Stimulated activated CD4-positive, alpha-beta T cell treated with anti-CD3 and anti-CD28 coated beads, TNF-alpha, amount 100 ng/mL, for 48 hours (primary cell): ENCODE data around the gene PDK2.

Experiments
- DNase-seq, 3 donors: peaks; one replicate each; pipeline ENCODE4 v3.0.0-alpha.2; 2020; ENCODE audit warnings: low read depth in 3 of 3

The PDK2 gene

DNA sequence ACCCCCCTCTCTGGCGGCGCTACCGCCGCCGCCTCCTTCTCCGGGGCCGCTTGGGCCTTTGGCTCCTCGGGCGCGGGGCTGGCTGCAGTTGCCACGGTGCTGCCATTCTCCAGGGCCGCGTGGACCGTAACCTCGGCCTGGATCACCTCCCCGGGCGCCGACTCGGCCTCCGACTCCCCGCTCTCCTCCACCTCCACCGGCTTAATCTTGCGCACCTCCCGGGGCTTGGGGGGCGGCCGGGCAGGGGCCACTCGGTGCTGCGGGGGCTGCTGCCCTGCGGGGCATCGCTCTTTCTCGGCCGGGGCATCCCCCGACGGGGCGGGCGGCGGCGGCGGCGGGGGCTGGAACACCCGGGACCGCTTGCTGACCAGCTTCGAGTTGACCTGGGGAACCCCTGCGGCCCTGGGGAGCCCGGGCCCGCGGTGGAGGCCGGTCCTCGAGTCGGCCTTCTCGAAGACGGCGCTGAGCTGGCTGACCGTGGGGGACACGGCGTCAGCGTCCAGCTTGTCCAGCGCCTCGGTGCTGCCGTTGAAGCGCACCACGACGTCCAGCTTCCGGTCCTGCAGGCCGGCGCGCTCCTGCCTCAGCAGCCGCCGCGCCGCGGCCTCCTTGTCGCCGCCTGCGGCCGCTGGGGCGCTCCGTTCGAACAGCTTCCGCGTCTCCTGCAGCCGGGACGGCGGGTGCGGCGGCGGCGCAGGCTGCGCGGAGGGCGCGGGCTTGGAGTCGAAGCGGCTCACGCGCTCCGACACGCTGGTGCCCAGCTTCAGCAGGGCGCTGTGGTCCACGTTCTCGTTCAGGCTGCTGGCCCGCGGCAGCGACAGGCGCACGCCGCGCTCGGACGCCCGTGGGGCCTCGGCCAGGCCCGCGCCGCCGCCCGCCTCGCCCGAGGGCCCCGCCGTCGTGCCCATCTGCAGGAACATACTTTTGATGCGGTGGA, 54.5 kb downstream of the PDK2 start:
- DNase-seq, result no peak

DNA sequence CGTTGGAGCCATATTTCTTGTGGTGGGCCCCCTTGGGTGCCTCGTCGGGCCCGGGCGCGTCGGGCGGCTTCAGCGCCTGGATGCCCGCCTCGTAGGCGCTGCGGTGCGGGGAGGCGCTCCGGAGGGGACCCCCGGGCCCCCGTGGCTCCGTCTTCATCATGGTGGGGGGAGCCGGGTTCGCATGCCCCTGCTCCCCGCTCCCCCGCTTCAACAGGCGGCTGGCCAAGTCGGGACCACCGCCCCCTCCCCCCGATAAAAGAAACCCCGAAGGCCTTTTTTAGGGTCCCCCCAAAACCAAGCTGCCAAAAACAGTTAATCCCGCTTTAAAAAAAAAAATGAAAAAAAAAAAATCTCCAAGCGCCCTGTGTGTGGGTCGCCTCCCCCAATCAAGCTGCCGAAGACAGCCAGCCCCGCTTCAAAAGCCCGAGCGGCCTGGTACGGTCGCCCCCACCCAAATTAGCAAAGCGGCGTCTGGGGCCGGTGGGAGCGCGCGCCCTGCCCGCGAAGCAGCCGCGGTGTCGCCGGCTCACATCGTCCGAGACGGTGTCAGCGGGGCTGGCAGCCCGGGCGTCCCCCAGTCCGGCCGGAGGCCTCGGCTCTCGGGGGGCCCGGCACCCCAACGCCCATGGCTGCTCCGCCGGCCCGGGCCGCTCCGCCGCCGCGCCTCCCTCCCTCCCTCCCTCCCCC, 55.3 kb downstream of the PDK2 start, which contains the start of gene PPP1R9B:
TSS of gene PPP1R9B (minus strand) at position 324 of the 687 bp plus-strand sequence. CDS start at position 160, 164 bp downstream.
- DNase-seq, result no peak

- peak; percentile 75 to 88 (median 78) for DNase-seq
These were observed 56.1 kb downstream of the PDK2 start for GRCh38 chr17:50151041-50151936.

DNA sequence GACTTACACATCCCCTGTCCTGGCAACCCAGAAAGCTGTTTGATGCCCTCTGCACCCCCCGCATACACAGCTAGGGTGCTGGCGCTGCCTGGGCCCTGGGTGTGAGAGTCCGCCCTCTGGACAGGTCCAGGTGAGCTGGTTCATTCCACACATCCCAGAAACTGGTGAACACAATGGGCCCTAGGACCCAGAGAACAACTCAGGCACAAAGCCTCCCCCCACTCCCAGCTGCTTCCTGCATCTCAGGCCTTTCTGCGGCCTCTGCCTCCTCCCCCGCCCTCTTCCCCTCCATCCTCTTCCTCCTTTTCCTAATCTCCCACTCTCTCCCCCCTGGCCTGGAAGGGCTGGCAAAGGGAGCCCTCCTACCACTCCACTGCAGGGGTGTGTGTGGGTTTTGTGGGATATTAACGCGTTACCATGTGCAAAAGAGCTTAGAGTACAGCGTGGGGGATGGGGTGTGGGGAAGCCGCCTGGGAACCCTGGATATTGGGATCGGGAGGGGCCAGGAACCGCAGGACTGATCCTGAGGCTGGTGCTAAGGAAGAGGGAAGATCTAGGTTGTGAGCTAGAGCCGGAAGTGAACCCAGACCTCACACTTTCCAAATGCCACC, 56.9 kb downstream of the PDK2 start:
- DNase-seq, result peak in 1 of 3 donors; percentile 45

- no peak for DNase-seq
These were observed 57.6 kb downstream of the PDK2 start for GRCh38 chr17:50152736-50153135.

GRCh38 chr17:50153650-50154575, 58.8 kb downstream of the PDK2 start:
- no peak for DNase-seq

- DNase-seq, result no peak
These were observed 59.5 kb downstream of the PDK2 start for GRCh38 chr17:50154604-50155003.

- no peak for DNase-seq
These were observed 60.1 kb downstream of the PDK2 start for GRCh38 chr17:50155115-50155819.

- DNase-seq, result no peak
These were observed 62.7 kb downstream of the PDK2 start for GRCh38 chr17:50157891-50158290.

- peak; percentile 90 to 95 (median 92) for DNase-seq
These were observed 66.1 kb downstream of the PDK2 start for GRCh38 chr17:50161023-50161910.
